H1 (cell line): ENCODE data around the gene DRGX. TPM values are rescaled to one million over a fixed set of nuclear protein-coding genes. Genes with fewer than 3 reads are reported as not detected.
A peak's percentile ranks its signal among the peaks of the same experiment; 100 is the strongest.

Experiments
- CTCF ChIA-PET: fragments of 300-600 bp; sonication (Branson Sonifier 250); formaldehyde crosslinking; loops from one replicate; lab custom pipeline; 2021; ENCODE audit not compliant: partially characterized antibody; lab: Charles Lee
- POLR2A ChIA-PET: fragments of 300-600 bp; sonication (Branson Sonifier 250); formaldehyde crosslinking; loops from one replicate; lab custom pipeline; 2021; ENCODE audit warnings: inconsistent platforms; ENCODE audit not compliant: partially characterized antibody; lab: Charles Lee
- DNase-seq, 2 experiments: peaks; one replicate each; pipeline versions ENCODE4 v3.0.0 to v3.0.0-alpha.2; 2010 to 2022; ENCODE audit warnings: low spot score in 2 of 2, low read depth in 1 of 2, mixed read lengths in 1 of 2
- FAIRE-seq: peaks from 2 replicates; lab custom pipeline; 2011; peaks lifted over from hg19 to GRCh38; lab: Jason Lieb, UNC
- H2AFZ ChIP-seq: 2 replicates; pipeline ENCODE4 v1.8.1; 2012; ENCODE audit warnings: low read length, inconsistent platforms
- H2AK5ac ChIP-seq: 2 replicates; pipeline ENCODE4 v1.6.1; 2013; ENCODE audit warnings: low read depth, low read length
- H2BK120ac ChIP-seq: replicated peaks from 2 replicates; pipeline ENCODE3; 2013; ENCODE audit warnings: low read depth, low read length, inconsistent platforms
- H2BK12ac ChIP-seq: 2 replicates; pipeline ENCODE4 v1.6.1; 2013; ENCODE audit warnings: low read depth, low read length
- H2BK15ac ChIP-seq: 2 replicates; pipeline ENCODE4 v1.6.1; 2013; ENCODE audit warnings: low read length
- H2BK20ac ChIP-seq: 2 replicates; pipeline ENCODE4 v1.6.1; 2013; ENCODE audit warnings: low read length
- H2BK5ac ChIP-seq: 2 replicates; pipeline ENCODE4 v1.6.1; 2013; ENCODE audit warnings: low read depth, low read length
- H3K14ac ChIP-seq: 2 replicates; pipeline ENCODE4 v1.6.1; 2013; ENCODE audit warnings: inconsistent platforms; ENCODE audit not compliant: insufficient read length
- H3K18ac ChIP-seq: 2 replicates; pipeline ENCODE4 v1.6.1; 2013; ENCODE audit warnings: low read length; ENCODE audit errors: extremely low read depth
- H3K23ac ChIP-seq: 2 replicates; pipeline ENCODE4 v1.6.1; 2013; ENCODE audit warnings: inconsistent platforms; ENCODE audit not compliant: insufficient read length
- H3K23me2 ChIP-seq: 2 replicates; pipeline ENCODE4 v1.6.1; 2013; ENCODE audit warnings: low read depth, low read length
- H3K27ac ChIP-seq: 2 replicates; pipeline ENCODE4 v1.6.1; 2011; ENCODE audit warnings: low read depth, low read length, inconsistent platforms
- H3K27me3 ChIP-seq, 4 experiments: replicated peaks in 1 of 4; 1 replicate in 1 of 4; 2 replicates in 3 of 4; pipeline versions ENCODE4 v1.6.1 to v1.8.1; 2011 to 2013; ENCODE audit warnings: low read length in 3 of 4, mild to moderate bottlenecking in 3 of 4, inconsistent platforms in 2 of 4, mixed read lengths in 2 of 4, moderate library complexity in 1 of 4; ENCODE audit not compliant: control insufficient read depth in 3 of 4, insufficient read depth in 3 of 4; ENCODE audit errors: extremely low read depth in 1 of 4
- H3K36me3 ChIP-seq, 4 experiments: 2 replicates each; pipeline versions ENCODE4 v1.6.1 to v1.8.1; 2011 to 2013; ENCODE audit warnings: mild to moderate bottlenecking in 4 of 4, low read length in 3 of 4, moderate library complexity in 2 of 4, control low read depth in 1 of 4, inconsistent platforms in 1 of 4; ENCODE audit not compliant: insufficient read depth in 4 of 4, control insufficient read depth in 2 of 4
- H3K4ac ChIP-seq: replicated peaks from 2 replicates; pipeline ENCODE3; 2013; ENCODE audit warnings: low read length, low read depth, mixed read lengths, inconsistent platforms; ENCODE audit not compliant: insufficient read length
- H3K4me1 ChIP-seq, 4 experiments: replicated peaks in 1 of 4; 1 replicate in 1 of 4; 2 replicates in 3 of 4; pipeline versions ENCODE4 v1.6.1 to v1.8.1; 2011 to 2013; ENCODE audit warnings: low read length in 3 of 4, inconsistent platforms in 2 of 4, mixed read lengths in 1 of 4; ENCODE audit not compliant: insufficient read depth in 4 of 4, control insufficient read depth in 3 of 4
- H3K4me2 ChIP-seq, 2 experiments: 2 replicates each; pipeline versions ENCODE4 v1.6.1 to v1.8.1; 2011 to 2013; ENCODE audit warnings: low read depth in 2 of 2, low read length in 2 of 2, control low read depth in 1 of 2, inconsistent platforms in 1 of 2, mild to moderate bottlenecking in 1 of 2; ENCODE audit not compliant: insufficient read depth in 1 of 2
- H3K4me3 ChIP-seq, 4 experiments: fragments of 200-600, 300-600 bp in 1 of 4; sonication (generic), shearing (Covaris generic), sonication (Bioruptor Twin) in 1 of 4; 2 replicates each; pipeline versions ENCODE4 v1.5.1 to v1.8.1; 2011 to 2016; ENCODE audit warnings: low read length in 4 of 4, low read depth in 3 of 4, control low read depth in 2 of 4, inconsistent platforms in 2 of 4, mild to moderate bottlenecking in 2 of 4, mixed read lengths in 1 of 4, moderate library complexity in 1 of 4; ENCODE audit not compliant: insufficient read depth in 2 of 4; ENCODE audit errors: extremely low read depth in 1 of 4
- H3K56ac ChIP-seq: replicated peaks from 2 replicates; pipeline ENCODE3; 2013; ENCODE audit warnings: low read depth, mild to moderate bottlenecking, mixed read lengths, low read length, inconsistent platforms; ENCODE audit not compliant: insufficient read length
- H3K79me1 ChIP-seq: 2 replicates; pipeline ENCODE4 v1.6.1; 2013; ENCODE audit warnings: low read depth, low read length, control low read depth
- H3K79me2 ChIP-seq, 2 experiments: 2 replicates each; pipeline versions ENCODE4 v1.6.1 to v1.8.1; 2012 to 2013; ENCODE audit warnings: low read length in 2 of 2, mild to moderate bottlenecking in 2 of 2, inconsistent platforms in 1 of 2; ENCODE audit not compliant: insufficient read depth in 2 of 2, control insufficient read depth in 1 of 2
- H3K9ac ChIP-seq, 4 experiments: replicated peaks in 1 of 4; 1 replicate in 1 of 4; 2 replicates in 3 of 4; pipeline versions ENCODE4 v1.6.1 to v1.8.1; 2011 to 2013; ENCODE audit warnings: low read depth in 3 of 4, low read length in 3 of 4, control low read depth in 2 of 4, mild to moderate bottlenecking in 2 of 4, moderate library complexity in 2 of 4, inconsistent platforms in 1 of 4; ENCODE audit errors: extremely low read depth in 1 of 4
- H3K9me3 ChIP-seq, 2 experiments: 2 replicates each; pipeline versions ENCODE4 v1.6.1 to v1.8.1; 2012 to 2013; ENCODE audit warnings: mild to moderate bottlenecking in 2 of 2, moderate library complexity in 2 of 2, control low read depth in 1 of 2, inconsistent platforms in 1 of 2, low read depth in 1 of 2, low read length in 1 of 2, mixed read lengths in 1 of 2; ENCODE audit not compliant: insufficient read depth in 2 of 2
- H4K20me1 ChIP-seq, 2 experiments: replicated peaks in 1 of 2; 2 replicates each; pipeline versions ENCODE3 to v1.8.1; 2011 to 2013; ENCODE audit warnings: inconsistent platforms in 2 of 2, low read length in 2 of 2, mild to moderate bottlenecking in 1 of 2; ENCODE audit not compliant: insufficient read depth in 2 of 2, control insufficient read depth in 1 of 2
- H4K5ac ChIP-seq: 2 replicates; pipeline ENCODE4 v1.6.1; 2013; ENCODE audit warnings: low read length, low read depth, mixed read lengths, inconsistent platforms; ENCODE audit not compliant: insufficient read length
- H4K8ac ChIP-seq: 2 replicates; pipeline ENCODE4 v1.8.0; 2013; ENCODE audit warnings: mild to moderate bottlenecking, moderate library complexity, low read length, inconsistent platforms; ENCODE audit not compliant: insufficient read depth; ENCODE audit errors: extremely low read depth
- H4K91ac ChIP-seq: replicated peaks from 2 replicates; pipeline ENCODE3; 2013; ENCODE audit warnings: low read length, mixed read lengths, inconsistent platforms; ENCODE audit not compliant: insufficient read length
- CBX8 ChIP-seq: fragments of 300-800, 300-1000 bp; sonication (generic); IDR thresholded peaks from 2 replicates; pipeline ENCODE4 v1.7.1; 2016; ENCODE audit warnings: low read depth, low read length, borderline replicate concordance
- CHD1 ChIP-seq: IDR thresholded peaks from 2 replicates; pipeline ENCODE4 v1.6.1; 2012; ENCODE audit warnings: low read depth, low read length, improper control_type of control experiment
- CREB1 ChIP-seq: IDR thresholded peaks from 2 replicates; pipeline ENCODE4 v1.6.1; 2012; ENCODE audit warnings: inconsistent platforms
- EGR1 ChIP-seq: IDR thresholded peaks from 2 replicates; pipeline ENCODE4 v1.6.1; 2011; ENCODE audit warnings: low read depth, low read length, borderline replicate concordance
- EZH2 ChIP-seq: fragments of 200-600 bp; sonication (generic); IDR thresholded peaks from 2 replicates; pipeline ENCODE4 v1.7.1; 2012; ENCODE audit warnings: low read depth, mild to moderate bottlenecking, moderate library complexity, low read length, inconsistent platforms; ENCODE audit not compliant: severe bottlenecking
- POLR2A ChIP-seq, 2 experiments: IDR thresholded peaks; 1 replicate in 1 of 2; 2 replicates in 1 of 2; pipeline ENCODE4 v1.6.1; 2011; ENCODE audit warnings: low read depth in 2 of 2, low read length in 2 of 2, mild to moderate bottlenecking in 2 of 2; ENCODE audit errors: control extremely low read depth in 1 of 2
- SUZ12 ChIP-seq: fragments of 200-600 bp; sonication (generic); IDR thresholded peaks from 2 replicates; pipeline ENCODE4 v1.6.1; 2012; ENCODE audit warnings: mild to moderate bottlenecking, inconsistent platforms, low read length, moderate library complexity, mixed read lengths
- YY1 ChIP-seq: IDR thresholded peaks from 2 replicates; pipeline ENCODE4 v1.6.1; 2011; ENCODE audit warnings: low read depth, mild to moderate bottlenecking, low read length
- WGBS, 2 experiments: shearing (Covaris generic) in 1 of 2; methylation state at CpG; one replicate each; pipeline versions ENCODE4 v1.1.6 to v1.1.7; 2013 to 2015; ENCODE audit warnings: low lambda C conversion rate in 2 of 2, mixed read lengths in 2 of 2, inconsistent platforms in 1 of 2, low coverage in 1 of 2, missing lambda C conversion rate in 1 of 2; ENCODE audit not compliant: insufficient replicate concordance in 2 of 2, insufficient coverage in 1 of 2, insufficient read length in 1 of 2; ENCODE audit errors: extremely low coverage in 1 of 2, missing lambda C conversion rate in 1 of 2; 5-methylcytosine and 5-hydroxymethylcytosine counted together
- polyA plus RNA-seq, 7 experiments: library from polyadenylated mRNA; depleted of rRNA in 3 of 7; stranded (reverse) in 5 of 7; unstranded in 2 of 7; fragments of >200 nt in 5 of 7; fragments of 200-250 nt in 2 of 7; gene quantifications; 1 replicate in 5 of 7; 2 replicates in 1 of 7; 4 replicates in 1 of 7; pipeline versions ENCODE4 v1.2.1 to v1.2.3, GENCODE V29; 2011 to 2013; ENCODE audit warnings: missing spikeins in 2 of 7, mixed read lengths in 2 of 7
- total RNA-seq: library from RNA; stranded (reverse); fragmentation: NEBNext Ultra II Directional; extraction: Animal tissue kit (Norgen Biotek cat#: 25700); gene quantifications from 2 replicates; pipeline ENCODE4 v1.2.1, GENCODE V29; 2021

DRGX gene
- total and polyA plus RNA-seq, 2 of the 8 experiments (the other 6 are each of a cell fraction or from before 2014, with no cell fraction given) = not detected

- Histone ChIP-seq H3K4me3 (peak overlapping the region; percentile 1 to 67 (median 28); a peak in 7 of 8 replicates), H3K9ac (no peak overlapping the region; a peak in 1 of 7 replicates), H4K20me1 (peaks cover 6 to 25% of the 10 kb centered on the region in 2 experiments), H3K9me3 (no peaks in the 10 kb centered on the region), H3K23ac (no peak overlapping the region), H3K56ac (no peak overlapping the region), H3K4me1 (peaks cover 4 to 14% (median 6%) of the 10 kb centered on the region in 4 experiments), H3K14ac (no peak overlapping the region), H2AK5ac (no peak overlapping the region), H3K4me2 (peak overlapping the region; percentile 87 to 92), H2BK120ac (no peak overlapping the region), H3K36me3 (no peaks in the 10 kb centered on the region), H4K91ac (no peak overlapping the region), H3K79me2 (no peaks in the 10 kb centered on the region), H3K27me3 (peaks cover 48 to 80% (median 71%) of the 10 kb centered on the region in 4 experiments), H2BK12ac (no peak overlapping the region), H2AFZ (no peak overlapping the region), H3K79me1 (no peaks in the 10 kb centered on the region), H2BK15ac (no peak overlapping the region), H4K8ac (peak overlapping the region; percentile 62; the same call in 1 of the 2 replicates), H2BK20ac (no peak overlapping the region), H3K27ac (no peak overlapping the region), H3K23me2 (peaks cover 18% of the 10 kb centered on the region; the same call in 1 of the 2 replicates), H3K18ac (no peak overlapping the region), H3K4ac (no peak overlapping the region)
- CTCF ChIA-PET = interaction anchor here (0.8 to 1.9 kb wide), 10 partner anchors 10 to 739 kb away, joined by 3 to 13 read pairs (median 3); partner anchors contain the start of gene ERCC6
- POLR2A ChIA-PET = interaction anchor here (0.9 to 1.1 kb wide), 2 partner anchors 11 to 141 kb away, joined by 3 read pairs; partner anchors contain the start of gene ERCC6
- DNase-seq (peak in 1 of 2 experiments; percentile 77), FAIRE-seq (no peak)
- WGBS, 2 experiments = 7% methylated on average over 44 of the region's 61 CpGs; no CpG with 5 or more reads in 1 of the 2 experiments
- no peak for TF ChIP-seq POLR2A (IDR thresholded peaks at IDR 0.05; ENCODE audit: control extremely low read depth in 1 of 2, low read depth in 2 of 2, low read length in 2 of 2)
- peak; percentile 87 for TF ChIP-seq SUZ12
- peak; percentile 30; the same call in 1 of the 2 replicates for TF ChIP-seq YY1
- no peak for TF ChIP-seq CHD1
- no peak for TF ChIP-seq CBX8
- TF ChIP-seq CREB1 = no peak; the same call in 1 of the 2 replicates
- no peak for TF ChIP-seq EGR1
- TF ChIP-seq EZH2 = peak; percentile 61
- TF ChIP-seq, all 59 proteins: peak for 3
- Histone ChIP-seq H2BK5ac (no peak overlapping the region), H4K5ac (no peak overlapping the region)
Observed at GRCh38 chr10:49397036-49397999, 1.4 kb upstream of the DRGX start.
